Smooth muscle cell (in vitro differentiated cells): ENCODE measurements around the gene GALNT2. TPM values are rescaled to one million over a fixed set of nuclear protein-coding genes. Genes with fewer than 3 reads are reported as not detected.

Source experiments
- DNase-seq: peaks from one replicate; lab custom pipeline; 2025; ENCODE audit not compliant: unreplicated experiment; lab: John Stamatoyannopoulos, UW
- H2AFZ ChIP-seq: fragments of 200-600 bp; sonication (generic); 2 replicates; pipeline ENCODE4 v1.6.0; 2016; ENCODE audit warnings: antibody characterized with exemption, low read depth, mild to moderate bottlenecking
- H3F3A ChIP-seq: fragments of 200-600 bp; sonication (generic); 2 replicates; pipeline ENCODE4 v1.6.0; 2017; ENCODE audit warnings: antibody characterized with exemption, low read depth
- H3K27ac ChIP-seq: fragments of 200-600 bp; sonication (generic); 2 replicates; pipeline ENCODE4 v1.5.1; 2016; ENCODE audit warnings: low read depth, mild to moderate bottlenecking
- H3K27me3 ChIP-seq: fragments of 200-600 bp; sonication (generic); 2 replicates; pipeline ENCODE4 v1.6.1; 2016; ENCODE audit warnings: low read depth, mild to moderate bottlenecking
- H3K36me3 ChIP-seq: fragments of 200-600 bp; sonication (generic); 2 replicates; pipeline ENCODE4 v1.5.1; 2016; ENCODE audit warnings: low read depth
- H3K4me1 ChIP-seq: fragments of 200-600 bp; sonication (generic); 2 replicates; pipeline ENCODE4 v1.5.1; 2016; ENCODE audit warnings: low read depth
- H3K4me2 ChIP-seq: fragments of 200-600 bp; sonication (generic); 2 replicates; pipeline ENCODE4 v1.6.0; 2016; ENCODE audit warnings: mild to moderate bottlenecking
- H3K4me3 ChIP-seq: fragments of 200-600 bp; sonication (generic); 2 replicates; pipeline ENCODE4 v1.5.1; 2016; ENCODE audit warnings: mild to moderate bottlenecking
- H3K79me2 ChIP-seq: fragments of 200-600 bp; sonication (generic); 2 replicates; pipeline ENCODE4 v1.6.0; 2016; ENCODE audit warnings: low read depth, mild to moderate bottlenecking
- H3K9ac ChIP-seq: fragments of 200-600 bp; sonication (generic); 2 replicates; pipeline ENCODE4 v1.6.0; 2016; ENCODE audit warnings: low read depth
- H3K9me3 ChIP-seq: fragments of 200-600 bp; sonication (generic); replicated peaks from 2 replicates; pipeline ENCODE4 v1.5.1; 2016; ENCODE audit warnings: low read depth
- H4K20me1 ChIP-seq: fragments of 200-600 bp; sonication (generic); 2 replicates; pipeline ENCODE4 v1.6.0; 2016; ENCODE audit warnings: low read depth
- CTCF ChIP-seq: fragments of 200-600 bp; sonication (generic); IDR thresholded peaks from 2 replicates; pipeline ENCODE4 v1.5.1; 2017; ENCODE audit warnings: borderline replicate concordance, mild to moderate bottlenecking, antibody characterized with exemption; ENCODE audit not compliant: insufficient read depth, poor library complexity, severe bottlenecking
- WGBS: methylation state at CpG from one replicate; pipeline ENCODE4 v1.1.7; 2016; ENCODE audit warnings: low lambda C conversion rate; 5-methylcytosine and 5-hydroxymethylcytosine counted together
- polyA plus RNA-seq: library from polyadenylated mRNA; unstranded; fragments of >200 nt; fragmentation: Nextera tagmentation; extraction: Ambion mirVana; gene quantifications from 2 replicates; pipeline ENCODE4 v1.2.1, GENCODE V29; 2016
- total RNA-seq: library from RNA; depleted of rRNA; stranded (reverse); fragments of >200 nt; gene quantifications from 2 replicates; pipeline ENCODE4 v1.2.3, GENCODE V29; 2014

GALNT2 gene
- total and polyA plus RNA-seq, 2 experiments from 2014 or later, result 76.4 to 152 TPM

- Histone ChIP-seq H2AFZ (no peak overlapping the region), H3K4me2 (no peak overlapping the region), H3K79me2 (no peaks in the 10 kb centered on the region), H3K9ac (no peak overlapping the region), H3K27ac (no peak overlapping the region), H3K9me3 (no peaks in the 10 kb centered on the region), H3K36me3 (no peaks in the 10 kb centered on the region), H3K4me1 (no peaks in the 10 kb centered on the region), H3F3A (no peaks in the 10 kb centered on the region), H3K27me3 (no peaks in the 10 kb centered on the region), H4K20me1 (no peaks in the 10 kb centered on the region), H3K4me3 (no peak overlapping the region)
- no peak for TF ChIP-seq CTCF
- DNase-seq, result no peak
- 89% methylated on average over 8 of the region's 8 CpGs for WGBS
Observed at GRCh38 chr1:230301322-230301721, 234.3 kb downstream of the GALNT2 start.

- Histone ChIP-seq H3K4me1 (no peaks in the 10 kb centered on the region), H3K4me3 (no peak overlapping the region), H4K20me1 (no peaks in the 10 kb centered on the region), H3K36me3 (no peaks in the 10 kb centered on the region), H3F3A (no peaks in the 10 kb centered on the region), H3K9me3 (no peaks in the 10 kb centered on the region), H3K27ac (no peak overlapping the region), H3K27me3 (no peaks in the 10 kb centered on the region), H3K4me2 (no peak overlapping the region), H3K79me2 (no peaks in the 10 kb centered on the region), H3K9ac (no peak overlapping the region), H2AFZ (no peak overlapping the region)
- no peak for TF ChIP-seq CTCF
- DNase-seq, result no peak
- WGBS, result 91% methylated on average over 6 of the region's 6 CpGs
Observed at GRCh38 chr1:230301822-230302221, 234.8 kb downstream of the GALNT2 start.

GRCh38 chr1:230303069-230303468 is 236.0 kb downstream of the GALNT2 start:
- Histone ChIP-seq H4K20me1 (no peaks in the 10 kb centered on the region), H3K36me3 (no peaks in the 10 kb centered on the region), H3K4me3 (no peak overlapping the region), H3K27me3 (no peaks in the 10 kb centered on the region), H3K4me1 (no peaks in the 10 kb centered on the region), H3K9ac (no peak overlapping the region), H3K27ac (no peak overlapping the region), H3K4me2 (no peak overlapping the region), H2AFZ (no peak overlapping the region), H3F3A (no peaks in the 10 kb centered on the region), H3K79me2 (no peaks in the 10 kb centered on the region), H3K9me3 (no peaks in the 10 kb centered on the region)
- no peak for DNase-seq
- 91% methylated on average over 6 of the region's 6 CpGs for WGBS
- TF ChIP-seq CTCF, result no peak

- Histone ChIP-seq H4K20me1 (no peaks in the 10 kb centered on the region), H3F3A (no peaks in the 10 kb centered on the region)
Observed at GRCh38 chr1:230303822-230304221, 236.8 kb downstream of the GALNT2 start.

More at GRCh38 chr1:230303822-230304221, 236.8 kb downstream of the GALNT2 start:
- H3K4me3 ChIP-seq, result no peak overlapping the region
- no peaks in the 10 kb centered on the region for H3K79me2 ChIP-seq
- H3K4me1 ChIP-seq, result no peaks in the 10 kb centered on the region
- no peak for DNase-seq
- H2AFZ ChIP-seq, result no peak overlapping the region
- peak overlapping the region; percentile 0 for H3K4me2 ChIP-seq
- no peaks in the 10 kb centered on the region for H3K9me3 ChIP-seq
- H3K27me3 ChIP-seq, result no peaks in the 10 kb centered on the region
- H3K9ac ChIP-seq, result no peak overlapping the region
- H3K36me3 ChIP-seq, result no peaks in the 10 kb centered on the region
- TF ChIP-seq CTCF, result no peak
- H3K27ac ChIP-seq, result no peak overlapping the region
- whole genome bisulfite sequencing, result 46% methylated on average over 6 of the region's 6 CpGs
